NCI-H226 (cell line): ENCODE measurements around the gene ERVW-1.
"Not testable (repeated sequence)": the region's sequence is repeated elsewhere in the genome, so short reads cannot be mapped to it uniquely, and the experiment has no call there.

ENCODE experiments used
- DNase-seq: peaks from one replicate; pipeline ENCODE4 v3.0.0-alpha.2; 2015

ERVW-1 gene

GRCh38 chr7:92466682-92467081 lies 11.1 kb downstream of the ERVW-1 start:
- peak; percentile 45 for DNase-seq

GRCh38 chr7:92464515-92464914 lies 13.2 kb downstream of the ERVW-1 start:
- no peak for DNase-seq

GRCh38 chr7:92462560-92462959 lies 15.2 kb downstream of the ERVW-1 start:
- no peak for DNase-seq

GRCh38 chr7:92461027-92462003 lies 16.4 kb downstream of the ERVW-1 start:
- DNase-seq, result no peak

- no peak for DNase-seq
These were observed 17.2 kb downstream of the ERVW-1 start for GRCh38 chr7:92460510-92460909.

GRCh38 chr7:92460109-92460508 lies 17.6 kb downstream of the ERVW-1 start:
- DNase-seq, result no peak

GRCh38 chr7:92456236-92456635 lies 21.5 kb downstream of the ERVW-1 start:
- no peak for DNase-seq

GRCh38 chr7:92451645-92452044 lies 26.1 kb downstream of the ERVW-1 start:
- DNase-seq, result no peak

- DNase-seq, result peak; percentile 66
These were observed 29.5 kb downstream of the ERVW-1 start for GRCh38 chr7:92448205-92448747.

- DNase-seq, result peak; percentile 85
These were observed 30.2 kb downstream of the ERVW-1 start, which contains the start of gene GATAD1 for GRCh38 chr7:92447345-92448204. Gene GATAD1 (plus strand): TSS chr7:92447482. CDS start chr7:92447730, 248 bp downstream.

- DNase-seq, result no peak
These were observed 30.8 kb downstream of the ERVW-1 start for GRCh38 chr7:92446869-92447344.

- not testable (repeated sequence) for DNase-seq
These were observed 35.0 kb downstream of the ERVW-1 start for GRCh38 chr7:92442720-92443119.

GRCh38 chr7:92437956-92438491 lies 39.7 kb downstream of the ERVW-1 start:
- DNase-seq, result no peak

- no peak for DNase-seq
These were observed 40.9 kb downstream of the ERVW-1 start for GRCh38 chr7:92436612-92437445.

- DNase-seq, result no peak
These were observed 42.2 kb downstream of the ERVW-1 start for GRCh38 chr7:92435542-92435941.

GRCh38 chr7:92433019-92433418 lies 44.7 kb downstream of the ERVW-1 start:
- no peak for DNase-seq

GRCh38 chr7:92432299-92432946 lies 45.3 kb downstream of the ERVW-1 start:
- DNase-seq, result no peak

GRCh38 chr7:92427193-92427592 lies 50.6 kb downstream of the ERVW-1 start:
- no peak for DNase-seq

- DNase-seq, result no peak
These were observed 52.3 kb downstream of the ERVW-1 start for GRCh38 chr7:92425311-92425947.

GRCh38 chr7:92423710-92424131 lies 54.0 kb downstream of the ERVW-1 start:
- DNase-seq, result no peak

GRCh38 chr7:92422926-92423325 lies 54.8 kb downstream of the ERVW-1 start:
- no peak for DNase-seq
